GM21515 (cell line): ENCODE measurements around the gene KRTAP10-12.
"Not testable (repeated sequence)": the region's sequence is repeated elsewhere in the genome, so short reads cannot be mapped to it uniquely, and the experiment has no call there.

Experiments
- ATAC-seq: cut with Tn5 transposase; IDR thresholded peaks from one replicate; pipeline ENCODE4 v1.9.1; 2021; ENCODE audit not compliant: unreplicated experiment

The KRTAP10-12 gene

GRCh38 chr21:44667612-44668011 lies 29.4 kb upstream of the KRTAP10-12 start:
- no peak for ATAC-seq

GRCh38 chr21:44670642-44671432 lies 26.1 kb upstream of the KRTAP10-12 start:
- ATAC-seq = no peak

- ATAC-seq = no peak
Measured at GRCh38 chr21:44671911-44672310, 25.1 kb upstream of the KRTAP10-12 start.

GRCh38 chr21:44677881-44678280 lies 19.1 kb upstream of the KRTAP10-12 start:
- no peak for ATAC-seq

GRCh38 chr21:44681152-44681551 lies 15.8 kb upstream of the KRTAP10-12 start:
- ATAC-seq = no peak

GRCh38 chr21:44681861-44682579 lies 15.0 kb upstream of the KRTAP10-12 start, which contains the start of gene KRTAP12-1:
KRTAP12-1 (minus strand) TSS chr21:44682163; CDS start chr21:44682123, 40 bp downstream.
- no peak for ATAC-seq

GRCh38 chr21:44682580-44683151 lies 14.3 kb upstream of the KRTAP10-12 start:
- no peak for ATAC-seq

GRCh38 chr21:44684077-44684476 lies 12.9 kb upstream of the KRTAP10-12 start:
- ATAC-seq = no peak

GRCh38 chr21:44684483-44684882 lies 12.5 kb upstream of the KRTAP10-12 start:
- ATAC-seq = no peak

GRCh38 chr21:44685050-44685449 lies 11.9 kb upstream of the KRTAP10-12 start:
- ATAC-seq = not testable (repeated sequence)

GRCh38 chr21:44686000-44686781 lies 10.8 kb upstream of the KRTAP10-12 start:
- ATAC-seq = no peak

- ATAC-seq = no peak
Measured at GRCh38 chr21:44686843-44687561, 10.0 kb upstream of the KRTAP10-12 start.

GRCh38 chr21:44687671-44688070 lies 9.3 kb upstream of the KRTAP10-12 start:
- no peak for ATAC-seq

GRCh38 chr21:44689740-44690139 lies 7.2 kb upstream of the KRTAP10-12 start:
- ATAC-seq = not testable (repeated sequence)

GRCh38 chr21:44691686-44692085 lies 5.3 kb upstream of the KRTAP10-12 start:
- ATAC-seq = no peak

- no peak for ATAC-seq
Measured at GRCh38 chr21:44692798-44693512, 4.0 kb upstream of the KRTAP10-12 start.

GRCh38 chr21:44694776-44695175 lies 2.2 kb upstream of the KRTAP10-12 start:
- ATAC-seq = no peak

GRCh38 chr21:44695184-44695583 lies 1.8 kb upstream of the KRTAP10-12 start:
- no peak for ATAC-seq

- ATAC-seq = no peak
Measured at GRCh38 chr21:44695641-44696040, 1.3 kb upstream of the KRTAP10-12 start.

GRCh38 chr21:44696572-44696971 lies 400 bp upstream of the KRTAP10-12 start:
- ATAC-seq = no peak
